GM20000 (cell line): ENCODE data around the gene HHAT.

ENCODE experiments used
- DNase-seq: peaks from one replicate; pipeline ENCODE4 v3.0.0; 2012; ENCODE audit warnings: low spot score
- CTCF ChIP-seq: IDR thresholded peaks from 2 replicates; pipeline ENCODE4 v1.5.1; 2012; ENCODE audit warnings: mild to moderate bottlenecking, control low read depth; ENCODE audit errors: extremely low read depth, missing control alignments

Gene HHAT

GRCh38 chr1:210689826-210690225 is 361.1 kb downstream of the HHAT start:
- no peak for TF ChIP-seq CTCF
- no peak for DNase-seq

GRCh38 chr1:210690236-210690635 is 361.5 kb downstream of the HHAT start:
- no peak for DNase-seq
- no peak for TF ChIP-seq CTCF

DNA sequence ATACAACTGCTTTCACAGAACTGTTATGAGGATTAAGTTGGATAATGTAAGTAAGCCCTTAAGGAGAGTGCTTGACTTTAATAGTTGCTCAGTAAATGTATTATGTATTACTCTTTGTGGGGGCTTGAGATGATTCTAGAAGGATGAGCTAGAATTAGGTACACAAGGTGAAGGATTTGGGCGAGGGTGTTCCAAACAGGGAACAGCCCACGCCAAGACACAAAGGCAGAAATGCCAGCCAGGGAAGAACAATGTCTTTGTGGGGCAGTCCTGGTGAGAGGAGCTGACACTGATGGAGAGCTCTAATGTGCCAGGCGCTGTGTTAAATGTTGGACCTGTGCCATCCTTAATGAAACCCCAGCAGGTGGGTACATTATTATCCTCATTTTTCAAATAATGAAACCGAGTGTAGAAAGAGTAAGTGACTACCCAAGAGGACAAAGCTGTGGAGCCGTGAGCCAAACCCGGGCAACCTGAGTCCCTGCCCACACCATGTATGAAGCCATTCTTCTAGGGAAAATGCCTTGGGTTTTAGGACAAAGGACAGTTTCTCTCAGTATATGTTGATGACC is 362.4 kb downstream of the HHAT start:
- DNase-seq: no peak
- TF ChIP-seq CTCF: no peak

DNA sequence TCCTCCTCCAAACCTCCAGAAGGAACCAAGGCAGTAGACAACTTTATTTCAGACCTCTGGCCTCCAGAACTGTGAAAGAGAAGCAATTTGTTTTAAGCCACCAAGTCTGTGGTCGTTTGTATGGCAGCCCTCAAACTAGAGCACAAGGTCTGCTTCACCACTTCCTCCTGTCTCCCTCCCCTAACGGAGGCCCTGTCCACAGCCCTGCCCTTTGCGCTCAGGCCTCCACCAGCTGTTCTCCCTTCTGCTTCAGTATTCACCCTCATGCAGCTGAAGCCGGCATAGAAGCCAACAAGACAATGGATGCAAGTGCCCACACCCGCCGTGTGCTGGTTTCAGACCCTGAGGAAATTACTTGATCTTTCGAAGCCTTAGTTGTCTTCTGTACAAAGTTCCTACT is 364.1 kb downstream of the HHAT start:
- peak; percentile 33 for DNase-seq
- TF ChIP-seq CTCF: no peak

GRCh38 chr1:210695026-210695425 is 366.3 kb downstream of the HHAT start:
- TF ChIP-seq CTCF: no peak
- DNase-seq: no peak

GRCh38 chr1:210696709-210697108 is 368.0 kb downstream of the HHAT start:
- DNase-seq: peak; percentile 58
- no peak for TF ChIP-seq CTCF

DNA sequence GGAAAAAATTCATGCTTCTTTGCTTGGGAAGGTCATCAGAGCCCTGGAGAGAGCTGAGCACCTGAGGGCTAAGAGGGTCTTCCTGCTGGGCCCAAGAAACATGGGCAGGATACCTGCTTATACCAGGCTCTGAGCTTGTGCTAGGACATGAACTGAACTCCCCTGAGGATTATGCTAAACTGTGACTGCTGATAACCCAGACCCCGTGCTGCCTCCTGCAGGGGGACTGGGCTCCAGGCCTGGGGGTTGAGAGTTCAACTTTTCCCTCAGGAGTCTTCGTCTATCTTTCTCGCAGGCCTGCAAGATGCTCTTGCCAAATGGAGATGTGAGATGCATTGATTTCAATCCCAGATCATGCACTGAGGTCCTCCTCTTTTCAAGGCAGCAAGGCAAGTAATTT is 368.5 kb downstream of the HHAT start:
- TF ChIP-seq CTCF: no peak
- DNase-seq: no peak
